ENCODE measurements around the gene PDE6C.

The PDE6C gene

DNA sequence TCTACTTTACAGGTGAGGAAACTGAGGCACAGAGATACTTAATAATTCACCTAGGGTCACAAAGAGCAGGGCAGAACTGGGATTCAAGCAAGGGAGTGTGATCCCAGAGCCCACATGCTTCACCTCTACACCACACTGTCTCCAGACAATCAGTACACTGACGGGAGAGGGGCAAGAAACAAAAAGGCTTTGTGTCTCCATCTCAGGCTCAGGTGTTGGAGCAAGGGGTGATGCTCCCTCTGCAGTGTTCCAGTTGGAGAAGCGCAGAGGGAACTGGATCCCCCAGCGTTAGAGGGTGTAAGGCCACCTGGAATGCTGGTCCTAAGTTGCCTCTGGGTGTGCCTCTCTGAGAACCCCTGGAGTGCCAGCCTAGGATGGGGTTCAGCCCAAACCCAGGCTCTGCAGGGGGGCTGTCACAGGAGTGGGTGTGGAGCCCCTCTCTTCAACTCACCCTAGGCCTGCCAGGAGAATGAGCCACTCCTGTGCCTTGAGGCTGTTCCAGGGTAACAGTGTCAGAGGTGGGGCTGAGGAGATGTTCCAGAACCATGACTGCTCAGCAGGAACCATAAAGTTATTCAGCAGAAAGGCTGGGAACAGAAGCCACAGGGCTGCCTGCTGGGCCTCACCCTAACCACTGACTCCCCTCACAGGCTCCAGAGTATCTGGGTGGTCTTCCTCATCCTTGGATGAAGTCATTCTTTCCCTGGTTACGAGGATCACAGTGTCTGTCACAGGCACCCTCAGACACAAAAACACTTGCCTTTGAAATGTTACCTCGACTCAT lies 16.8 kb upstream of the PDE6C start:
- no peak for DNase-seq

DNA sequence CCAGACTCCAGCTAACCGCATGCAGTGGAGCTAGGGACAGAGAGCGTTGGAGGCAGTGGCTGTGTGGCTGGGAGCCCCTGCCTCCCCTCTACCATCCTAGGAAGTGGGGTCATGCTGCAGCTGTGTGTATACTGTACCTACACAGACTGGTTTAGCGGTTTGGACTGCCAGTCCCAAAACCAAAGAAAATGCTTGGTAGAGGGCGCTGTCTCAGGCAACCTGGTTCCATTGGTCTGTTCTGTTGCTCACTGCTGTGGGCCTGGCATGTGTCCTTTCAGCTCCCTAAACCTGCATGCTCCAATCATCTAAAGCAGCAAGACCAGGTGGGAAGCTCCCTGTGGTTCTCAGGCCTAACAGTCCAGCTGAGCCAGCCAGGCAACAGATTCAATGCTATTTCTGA lies 15.8 kb upstream of the PDE6C start:
- DNase-seq = no peak

DNA sequence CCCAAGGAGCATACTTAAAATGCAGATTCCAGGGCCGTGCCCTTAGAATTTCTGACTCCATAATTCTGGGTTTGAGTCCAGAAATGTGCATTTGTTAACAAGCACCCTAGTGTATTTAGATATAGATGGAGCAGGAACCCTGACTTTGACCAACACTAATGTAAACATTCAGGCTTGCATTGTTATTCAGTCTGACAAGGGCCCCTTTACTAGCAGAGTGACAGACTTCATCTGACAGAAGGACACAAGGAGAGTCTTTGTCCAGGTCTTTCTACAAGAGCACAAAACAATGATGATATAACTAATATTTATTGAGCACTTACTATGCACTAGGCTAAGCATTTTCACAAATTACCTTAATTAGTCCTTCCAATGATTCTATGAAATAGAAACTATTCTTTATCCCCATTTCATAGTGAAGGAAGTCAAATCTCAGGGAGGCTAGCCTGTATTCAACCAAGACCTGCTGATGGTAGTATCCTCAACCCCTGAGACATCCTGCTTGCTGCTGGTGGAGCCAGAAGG lies 15.2 kb upstream of the PDE6C start:
- DNase-seq = no peak

DNA sequence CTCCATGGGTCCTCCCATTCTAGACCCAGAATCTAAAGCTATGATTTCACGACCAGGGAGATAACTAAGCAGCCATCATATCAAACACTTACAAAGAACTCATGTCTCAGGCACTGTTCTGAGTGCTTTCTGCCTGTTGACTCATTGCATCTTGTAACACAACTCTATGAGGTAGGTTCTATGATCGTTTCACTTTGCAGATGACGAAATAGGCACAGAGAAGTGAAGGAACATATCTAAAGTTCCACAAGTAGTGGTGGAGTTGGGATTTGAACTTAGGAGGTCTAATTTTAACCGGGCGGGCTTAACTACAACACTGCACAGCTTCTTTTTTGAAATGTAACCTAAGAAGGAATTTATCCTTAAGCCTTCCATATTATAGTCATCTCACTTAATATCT lies 14.2 kb upstream of the PDE6C start:
- DNase-seq = no peak

DNA sequence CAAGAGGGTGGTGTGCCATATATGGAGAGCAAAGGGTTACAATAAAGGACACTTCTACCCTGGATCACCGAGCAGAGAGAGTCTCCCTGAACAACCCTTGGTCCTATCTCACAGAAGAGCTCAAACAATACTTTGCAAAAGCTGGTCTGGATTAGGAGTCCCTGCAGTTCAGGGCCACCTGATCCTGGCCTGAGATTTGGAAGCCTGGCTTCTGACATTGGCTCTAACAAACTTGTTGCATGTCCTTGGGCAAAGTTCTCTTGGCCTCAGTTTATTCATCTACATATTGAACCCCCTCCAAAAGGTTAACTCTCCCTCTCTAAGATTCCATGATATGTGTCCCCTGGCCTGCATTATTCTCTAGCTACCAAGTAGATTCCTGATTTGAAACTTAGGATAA lies 13.0 kb upstream of the PDE6C start:
- no peak for DNase-seq

DNA sequence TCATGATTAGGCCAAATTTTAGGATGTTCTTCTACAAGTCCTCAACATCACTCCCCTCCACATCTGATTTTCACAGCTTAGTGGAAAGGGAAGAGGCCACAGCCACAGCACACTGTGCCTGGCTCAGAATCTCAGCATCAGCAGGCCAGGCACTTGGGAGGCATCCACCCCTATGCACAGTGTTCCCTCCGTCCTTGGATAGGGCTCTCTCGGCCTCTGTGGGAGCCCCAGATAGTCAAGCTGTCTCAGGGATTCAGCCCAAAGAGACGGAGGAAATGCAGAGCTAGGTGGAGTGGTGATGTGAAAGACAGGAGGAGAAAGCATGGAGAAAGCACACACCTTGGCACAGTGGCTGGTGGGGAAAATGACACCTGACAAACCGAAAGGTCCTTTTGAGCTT lies 12.6 kb upstream of the PDE6C start:
- DNase-seq = no peak

DNA sequence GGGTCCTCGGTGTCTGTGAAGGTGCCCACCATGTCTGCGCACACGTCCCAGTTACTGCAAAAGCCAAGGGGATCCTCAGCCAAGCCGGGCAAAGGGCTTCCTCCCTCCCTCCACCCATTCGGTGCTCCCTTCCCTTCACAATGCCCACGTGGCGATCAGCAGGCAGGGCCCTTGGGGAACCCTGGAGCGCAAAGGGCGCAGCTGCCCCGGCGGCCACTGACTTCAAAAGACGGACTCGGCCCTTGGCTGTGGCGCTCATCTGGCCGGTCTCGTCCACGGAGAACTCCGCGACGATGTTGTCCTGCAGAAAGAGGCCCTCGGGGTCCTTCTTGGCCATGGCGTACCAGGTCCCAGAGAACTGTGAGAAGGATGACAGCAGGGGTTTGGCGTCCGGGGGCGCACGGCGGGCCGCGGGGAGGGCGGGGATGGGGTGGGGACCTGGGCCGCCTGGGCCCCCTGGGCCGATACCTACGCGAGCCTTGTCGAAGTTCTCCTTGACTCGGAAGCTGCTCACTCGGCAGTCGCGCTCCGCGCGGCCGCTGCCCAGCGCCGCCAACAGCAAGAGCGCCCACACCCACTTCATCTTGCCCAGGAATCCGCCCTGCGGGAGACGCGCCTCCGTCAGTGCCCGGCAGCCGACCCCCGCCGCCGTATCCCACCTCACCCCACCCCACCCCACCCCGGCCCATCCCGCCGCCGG lies 11.7 kb upstream of the PDE6C start:
- DNase-seq = no peak

DNA sequence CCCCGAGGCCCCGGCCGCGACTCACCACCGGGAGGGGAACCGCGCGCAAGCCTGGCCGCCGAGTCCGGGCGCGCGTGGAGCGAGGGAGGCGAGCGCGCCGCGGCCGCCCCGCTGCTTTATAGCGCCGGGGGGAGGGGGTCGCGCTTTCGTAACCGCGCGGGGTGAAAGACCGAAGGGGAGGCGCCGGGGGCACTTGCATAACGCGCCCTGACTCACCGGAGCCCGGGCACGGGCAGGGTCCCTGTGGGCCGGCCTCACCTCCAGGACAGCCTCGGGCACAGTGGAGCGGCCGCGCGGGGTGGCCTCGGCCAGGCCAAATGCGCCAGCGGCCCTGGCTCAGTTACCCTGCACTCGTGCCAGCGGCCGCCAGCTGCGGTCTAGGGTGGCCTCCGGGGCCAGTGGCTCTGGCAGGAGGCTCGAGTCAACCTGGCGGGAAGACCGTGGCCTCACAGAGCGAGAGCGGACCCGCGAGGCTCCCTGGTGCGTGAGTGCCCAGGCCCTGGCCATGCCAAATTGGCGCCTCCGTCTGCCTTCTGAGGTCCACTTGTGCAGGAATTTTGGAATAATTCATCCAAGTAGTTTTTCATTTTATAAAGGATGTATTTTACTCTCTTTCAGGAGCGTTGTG lies 11.1 kb upstream of the PDE6C start, which contains the start of gene RBP4:
RBP4 (minus strand) TSS at position 90 of the 628 bp plus-strand sequence. CDS start 207 bp downstream, outside the sequence.
- no peak for DNase-seq

DNA sequence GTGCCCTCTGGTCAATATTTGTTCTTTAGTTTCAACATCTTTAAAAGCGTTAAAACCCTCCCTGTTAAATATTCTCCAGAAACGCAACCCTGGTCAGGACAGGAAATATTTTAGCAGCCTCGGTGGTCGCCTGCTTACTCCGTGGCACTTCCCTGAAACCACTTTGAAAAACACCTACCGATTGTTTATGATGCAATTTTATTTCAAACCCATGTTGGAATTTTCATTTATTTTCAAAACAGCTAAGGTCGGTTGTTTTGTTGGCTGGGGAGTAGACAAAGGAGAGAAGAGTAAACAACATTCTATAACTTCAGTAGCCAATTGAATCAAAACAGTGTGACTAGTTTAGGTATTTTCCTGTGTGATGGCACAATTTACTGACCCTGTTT lies 10.6 kb upstream of the PDE6C start:
- DNase-seq = no peak

DNA sequence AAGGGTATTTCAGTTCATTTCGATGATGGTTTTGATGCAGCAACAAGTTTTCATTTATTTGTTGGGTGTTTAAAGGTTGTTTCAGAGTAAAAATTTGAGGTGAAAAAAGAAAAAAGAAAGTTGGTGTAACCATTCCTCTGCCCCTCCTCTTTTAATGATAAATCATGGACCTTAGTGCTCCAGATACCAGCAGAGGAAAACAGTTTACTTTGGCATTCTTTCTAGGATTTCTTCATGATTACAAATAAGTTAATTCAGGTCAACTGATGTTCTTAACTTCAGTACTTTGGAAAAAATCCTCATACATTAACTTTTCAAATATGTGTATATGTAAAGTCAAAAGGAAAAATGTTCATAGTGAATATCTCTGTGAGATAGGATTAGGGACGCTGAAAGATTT lies 9.3 kb upstream of the PDE6C start:
- DNase-seq = no peak

DNA sequence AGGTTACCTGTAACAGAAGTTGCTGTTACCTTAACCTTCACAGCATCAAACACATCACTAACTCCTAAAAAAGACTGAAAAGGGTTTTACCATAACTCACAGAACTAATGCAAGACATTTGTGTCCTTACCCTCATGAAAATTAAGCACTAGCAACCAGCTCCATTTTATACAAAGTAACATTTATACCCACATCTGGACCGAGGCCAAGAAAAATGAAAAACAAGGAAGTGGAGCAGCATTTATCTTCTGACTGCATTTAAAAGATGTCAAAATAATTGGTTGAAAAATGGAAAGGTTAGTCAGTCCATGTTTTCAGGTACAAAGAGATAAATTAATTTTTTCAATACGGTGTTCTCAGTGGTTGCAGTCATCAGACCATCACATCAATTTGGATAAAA lies 8.2 kb upstream of the PDE6C start:
- DNase-seq = no peak

DNA sequence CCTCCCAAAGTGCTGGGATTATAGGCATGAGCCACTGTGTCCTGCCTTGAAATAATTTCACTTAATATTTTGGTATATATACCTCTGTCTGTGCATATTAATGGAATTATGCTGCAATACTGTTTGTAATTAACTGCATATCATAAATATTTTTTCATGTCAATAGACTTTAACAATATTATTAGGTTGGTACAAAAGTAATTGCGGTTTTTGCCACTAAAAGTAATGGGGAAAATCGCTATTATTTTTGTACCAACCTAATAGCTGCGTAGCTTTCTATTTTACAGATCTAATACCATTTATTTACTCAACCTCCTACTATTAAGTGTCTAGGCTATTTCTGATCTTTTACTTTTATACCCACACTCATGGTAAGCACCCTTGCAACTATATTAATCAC lies 3.9 kb upstream of the PDE6C start:
- no peak for DNase-seq

DNA sequence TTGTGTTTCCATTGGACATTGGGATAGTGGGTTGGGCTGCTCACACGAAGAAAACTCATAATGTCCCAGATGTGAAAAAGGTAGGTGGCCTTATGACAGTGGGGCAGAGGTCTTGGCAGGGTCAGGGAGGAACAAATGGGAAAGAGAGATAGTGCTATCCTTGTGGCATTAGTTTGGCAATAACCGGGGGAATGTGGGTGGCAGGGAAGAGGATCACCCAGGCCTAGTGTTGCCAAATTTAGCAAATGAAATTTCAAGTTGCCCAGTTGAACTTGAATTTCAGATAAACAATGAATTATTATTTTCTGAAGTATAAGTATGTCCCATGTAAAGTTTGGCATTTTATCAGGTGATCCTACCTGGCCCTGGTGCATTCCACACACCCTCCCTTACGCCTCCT lies 789 bp downstream of the PDE6C start:
- no peak for DNase-seq

DNA sequence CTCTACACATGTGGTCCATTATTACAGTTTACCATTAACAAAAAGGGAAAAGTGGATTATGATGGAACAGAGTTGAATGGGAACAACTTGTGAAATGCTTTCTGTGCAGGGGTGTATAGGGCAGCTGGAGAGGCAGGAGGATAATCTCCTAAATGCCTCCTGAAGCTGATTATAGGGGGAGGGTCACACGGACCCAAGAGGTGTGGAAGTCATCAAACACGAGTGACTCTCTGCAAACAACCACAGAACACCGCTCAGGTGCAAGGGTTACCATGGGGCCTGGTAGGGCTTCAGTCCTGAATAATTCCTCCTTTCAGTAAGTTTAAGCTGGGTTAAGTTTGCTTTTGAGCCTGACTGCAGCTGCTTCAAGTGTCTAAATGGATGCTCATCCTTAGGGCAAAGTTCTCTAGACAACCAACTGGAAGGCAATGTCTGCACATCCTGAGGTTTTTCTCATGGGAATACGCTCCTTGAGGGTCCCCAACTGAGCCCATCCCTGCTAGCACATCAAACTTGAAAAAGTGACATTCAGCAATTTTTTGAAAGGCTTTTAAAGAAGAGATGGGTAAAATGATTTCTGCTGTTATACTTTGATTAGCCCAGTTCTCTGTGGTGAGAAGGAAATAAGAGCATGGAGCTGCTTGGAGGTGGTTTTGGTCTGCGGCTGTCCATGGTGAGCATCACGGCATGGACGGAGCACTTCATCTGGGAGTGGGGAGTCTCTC lies 1.9 kb downstream of the PDE6C start:
- no peak for DNase-seq

DNA sequence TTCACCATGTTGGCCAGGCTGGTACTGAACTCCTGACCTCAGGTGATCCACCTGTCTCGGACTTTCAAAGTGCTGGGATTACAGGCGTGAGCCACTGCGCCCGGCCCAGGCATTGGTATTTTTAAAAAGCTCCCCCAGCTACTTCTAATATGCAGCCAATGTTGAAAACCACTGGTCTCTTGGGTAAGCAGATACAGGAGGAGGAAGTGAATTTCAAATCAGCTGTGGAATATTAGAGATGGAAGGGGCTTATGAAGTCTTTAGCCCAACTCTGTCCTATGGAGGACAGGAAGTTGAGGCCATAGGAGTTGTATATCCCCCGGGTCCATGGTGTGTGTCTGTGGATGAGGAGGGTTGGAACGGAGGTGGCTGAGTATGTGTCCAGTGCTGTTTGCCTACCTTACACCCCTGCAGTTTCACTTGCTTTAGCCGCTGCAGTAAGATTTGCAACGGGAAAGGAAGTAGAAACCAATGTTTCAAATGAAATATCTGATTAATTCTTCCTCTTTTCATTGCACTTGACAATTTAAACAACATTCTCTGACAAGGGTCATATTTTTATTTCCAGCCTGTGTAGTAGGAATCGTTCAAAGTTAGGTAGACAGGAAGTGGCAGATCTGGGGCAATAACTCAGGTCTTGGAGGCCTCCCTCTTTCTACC lies 3.4 kb downstream of the PDE6C start:
- no peak for DNase-seq

DNA sequence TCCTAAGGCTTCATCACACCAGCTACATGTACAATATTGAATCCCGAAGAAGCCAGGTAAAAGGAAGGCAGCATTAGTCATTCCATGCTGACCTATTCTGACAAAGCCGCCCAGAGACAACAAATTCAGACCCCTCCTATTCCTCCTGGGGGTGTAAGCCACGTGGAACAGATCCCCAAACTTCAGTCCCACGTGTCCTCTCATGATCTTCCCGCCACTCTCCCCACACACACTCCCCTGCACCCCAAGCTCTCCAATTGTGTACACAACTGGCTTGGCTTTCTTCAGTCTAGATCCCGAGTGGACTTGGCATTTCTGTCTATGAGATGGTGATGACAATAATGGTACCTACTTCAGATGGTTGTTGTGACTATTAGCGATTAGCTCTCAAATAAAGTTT lies 8.6 kb downstream of the PDE6C start:
- no peak for DNase-seq

DNA sequence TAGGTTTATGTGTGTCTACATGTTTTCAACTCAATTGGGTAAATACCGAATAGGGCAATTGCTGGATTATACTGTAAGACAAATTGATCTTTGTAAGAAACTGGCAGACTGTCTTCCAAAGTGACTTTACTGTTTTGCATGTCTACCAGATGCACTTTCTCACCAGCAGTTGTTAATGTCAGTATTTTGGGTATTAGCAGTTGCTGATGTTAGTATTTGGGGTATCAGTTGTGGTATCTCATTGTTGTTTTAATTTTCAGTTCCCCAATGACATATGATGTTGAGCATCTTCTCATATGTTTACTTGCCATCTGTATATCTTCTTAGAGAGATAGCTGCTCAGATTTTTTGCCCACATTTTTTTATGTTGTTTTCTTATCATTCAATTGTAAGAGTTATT lies 10.6 kb downstream of the PDE6C start:
- DNase-seq = no peak

DNA sequence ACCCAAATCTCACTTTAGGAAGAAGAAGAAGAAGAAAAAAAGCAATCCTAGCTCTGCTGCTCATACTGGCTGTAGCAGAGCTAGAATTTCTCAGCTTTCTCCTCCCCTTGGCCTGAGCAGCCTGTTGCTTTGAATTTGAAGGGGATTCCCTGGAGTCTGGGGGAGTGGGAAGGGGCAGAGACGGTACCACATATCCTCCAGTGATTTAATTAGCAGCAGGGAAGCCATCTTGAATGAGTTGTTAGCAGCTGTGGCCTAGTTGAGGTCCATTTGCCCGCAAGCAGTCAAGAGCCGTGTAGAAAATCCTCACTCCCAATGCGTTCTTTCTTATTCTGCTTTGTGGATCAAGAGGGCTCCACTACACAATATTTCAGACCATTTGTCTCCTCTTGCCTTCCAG lies 16.5 kb downstream of the PDE6C start:
- DNase-seq = no peak

DNA sequence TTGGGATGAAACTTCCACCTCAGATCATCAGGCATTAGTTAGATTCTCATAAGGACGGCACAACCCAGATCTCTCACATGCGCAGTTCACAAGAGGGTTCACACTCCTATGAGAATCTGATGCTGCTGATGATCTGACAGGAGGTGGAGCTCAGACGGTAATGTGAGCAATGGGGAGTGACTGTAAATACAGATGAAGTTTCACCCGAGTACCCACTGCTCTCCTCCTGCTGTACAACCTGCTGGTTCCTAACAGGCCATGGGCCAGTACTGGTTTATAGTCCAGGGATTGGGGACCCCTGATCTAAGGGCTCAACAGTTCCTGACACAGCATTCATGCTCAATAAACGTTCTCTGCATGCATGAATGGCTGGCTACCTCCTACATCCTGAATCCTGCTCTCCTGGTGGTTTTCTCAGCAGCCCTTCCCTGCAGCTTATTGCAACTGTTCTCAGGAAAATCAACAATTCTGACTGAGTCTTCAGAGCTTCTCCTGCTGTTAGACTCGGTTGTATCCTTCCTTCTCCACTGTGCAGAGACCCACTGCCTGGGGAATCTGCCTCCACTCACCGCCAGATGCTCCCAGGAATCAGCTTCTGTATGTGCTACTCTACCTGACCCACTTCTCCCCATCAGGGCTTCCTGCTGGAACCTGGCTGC lies 17.4 kb downstream of the PDE6C start:
- no peak for DNase-seq

DNA sequence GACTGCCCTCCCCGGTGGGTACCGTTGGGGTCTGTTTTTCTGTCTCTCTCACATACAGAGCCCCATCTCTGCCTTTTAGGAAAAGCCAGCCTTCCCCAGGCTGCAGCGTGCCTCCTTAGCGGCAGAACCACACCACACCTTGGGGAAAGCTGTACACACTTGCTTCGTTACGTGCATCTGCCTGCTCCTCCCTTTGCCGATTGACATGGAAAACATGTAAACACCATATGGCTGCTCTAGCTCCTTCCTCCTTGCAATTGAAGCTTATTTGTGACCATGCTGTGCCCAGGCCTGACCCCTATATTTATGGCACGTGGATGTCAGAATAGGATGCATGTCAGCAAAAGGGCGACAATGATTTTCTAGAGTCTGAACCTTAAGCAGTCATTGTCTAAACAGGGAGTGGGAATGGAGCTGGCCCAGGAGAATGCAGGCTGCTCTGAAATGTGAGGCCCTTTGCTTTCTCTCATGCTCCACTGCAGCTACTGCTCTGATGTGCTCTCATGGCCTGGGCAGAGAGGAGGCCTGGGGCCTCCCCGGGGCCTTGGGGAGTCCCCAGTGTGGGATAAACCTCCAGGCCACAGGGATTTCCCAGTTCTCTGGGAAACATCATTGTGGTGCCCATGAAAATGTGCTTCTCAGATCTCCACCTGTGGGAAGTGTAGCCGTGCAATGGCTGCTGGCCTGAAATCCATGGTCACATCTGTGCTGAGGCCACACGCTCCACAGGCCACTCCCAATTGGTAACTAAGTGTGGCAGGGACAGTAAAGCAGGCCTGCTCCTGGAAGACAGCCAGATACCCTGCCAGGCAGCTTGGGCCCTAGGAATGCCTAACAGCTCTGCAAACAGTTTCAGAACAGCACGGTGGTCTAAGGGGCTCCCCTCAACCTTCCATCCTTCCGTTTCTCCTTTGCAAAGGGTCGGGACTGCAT lies 18.6 kb downstream of the PDE6C start:
- DNase-seq = no peak

DNA sequence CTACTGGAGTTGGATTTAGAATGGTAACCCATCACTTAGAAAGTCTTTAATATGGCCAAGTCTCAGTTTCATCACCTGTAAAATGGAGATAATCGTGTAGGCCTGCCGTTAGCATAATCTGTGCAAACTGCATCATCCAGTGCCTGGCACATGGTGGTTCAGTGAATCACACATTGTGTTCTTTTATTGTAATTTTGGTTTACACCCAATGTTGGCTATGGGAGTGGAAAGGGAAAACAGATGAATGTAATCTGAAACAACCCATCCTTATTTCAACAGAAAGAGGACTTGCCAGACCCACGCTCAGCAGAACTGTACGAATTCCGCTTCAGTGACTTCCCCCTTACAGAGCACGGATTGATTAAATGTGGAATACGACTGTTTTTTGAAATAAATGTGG lies 27.5 kb downstream of the PDE6C start:
- no peak for DNase-seq

All from CD4-positive, alpha-beta T cell treated with Interleukin-6 for 4 hours (primary cell).